SU-DHL-6 (cell line): Measurements from ENCODE around the gene APBA2.

Experiments
- CTCF ChIP-seq: fragments of 200-600 bp; sonication (generic); IDR thresholded peaks from one replicate; pipeline ENCODE4 v1.5.1; 2017; ENCODE audit warnings: antibody characterized with exemption, mild to moderate bottlenecking, low read length, moderate library complexity; ENCODE audit not compliant: insufficient read depth, poor library complexity, severe bottlenecking
- EZH2phosphoT487 ChIP-seq: fragments of 200-600 bp; sonication (generic), shearing (Covaris generic); conservative IDR thresholded peaks from 2 replicates; pipeline ENCODE4 v1.6.1; 2018; ENCODE audit warnings: mild to moderate bottlenecking, antibody characterized with exemption, low read length, moderate library complexity, mixed read lengths

- TF ChIP-seq CTCF: no peak
- TF ChIP-seq EZH2phosphoT487: no peak
Measured at GRCh38 chr15:29063646-29064045, 177.9 kb downstream of the APBA2 start.
